ENCODE measurements around the gene TMEM170A.
A peak's percentile ranks its signal among the peaks of the same experiment; 100 is the strongest.
"Not testable (repeated sequence)": the region's sequence is repeated elsewhere in the genome, so short reads cannot be mapped to it uniquely, and the experiment has no call there.

TMEM170A gene

GRCh38 chr16:75464122-75464918, at the start of gene TMEM170A:
TMEM170A (minus strand) TSS chr16:75464689; CDS start chr16:75464600, 89 bp downstream.
- DNase-seq, result peak; percentile 99

GRCh38 chr16:75506574-75506973, 42.1 kb upstream of the TMEM170A start:
- no peak for DNase-seq

- no peak for DNase-seq
These were observed 41.6 kb upstream of the TMEM170A start for GRCh38 chr16:75506107-75506506.

GRCh38 chr16:75503801-75504200, 39.3 kb upstream of the TMEM170A start:
- no peak for DNase-seq

- no peak for DNase-seq
These were observed 38.6 kb upstream of the TMEM170A start for GRCh38 chr16:75502916-75503605.

- DNase-seq, result not testable (repeated sequence)
These were observed 37.3 kb upstream of the TMEM170A start for GRCh38 chr16:75501820-75502219.

- no peak for DNase-seq
These were observed 36.9 kb upstream of the TMEM170A start for GRCh38 chr16:75501359-75501758.

GRCh38 chr16:75498605-75499322, 34.3 kb upstream of the TMEM170A start:
- DNase-seq, result not testable (repeated sequence)

- no peak for DNase-seq
These were observed 33.1 kb upstream of the TMEM170A start for GRCh38 chr16:75497558-75497957.

GRCh38 chr16:75495076-75495674, 30.7 kb upstream of the TMEM170A start, which contains the start of gene CHST6:
CHST6 (minus strand) TSS chr16:75495441; CDS start chr16:75479828, 15,613 bp downstream.
- peak; percentile 63 for DNase-seq

- no peak for DNase-seq
These were observed 30.2 kb upstream of the TMEM170A start for GRCh38 chr16:75494661-75495075.

- no peak for DNase-seq
These were observed 29.7 kb upstream of the TMEM170A start for GRCh38 chr16:75494184-75494583.

- no peak for DNase-seq
These were observed 27.4 kb upstream of the TMEM170A start for GRCh38 chr16:75491876-75492275.

- DNase-seq, result no peak
These were observed 23.8 kb upstream of the TMEM170A start for GRCh38 chr16:75488322-75488721.

- no peak for DNase-seq
These were observed 22.3 kb upstream of the TMEM170A start for GRCh38 chr16:75486676-75487313.

GRCh38 chr16:75486014-75486675, 21.7 kb upstream of the TMEM170A start:
- DNase-seq, result no peak

GRCh38 chr16:75485230-75486013, 20.9 kb upstream of the TMEM170A start:
- no peak for DNase-seq

- DNase-seq, result no peak
These were observed 18.7 kb upstream of the TMEM170A start for GRCh38 chr16:75483222-75483621.

GRCh38 chr16:75482434-75483205, 18.1 kb upstream of the TMEM170A start:
- DNase-seq, result no peak

- no peak for DNase-seq
These were observed 17.0 kb upstream of the TMEM170A start for GRCh38 chr16:75481475-75481874.

Measured in activated CD8-positive, alpha-beta memory T cell treated with anti-CD3 and anti-CD28 coated beads for 24 hours (primary cell).